Neural progenitor cell (in vitro differentiated cells): Measurements from ENCODE around the gene SCN7A. TPM values are rescaled to one million over a fixed set of nuclear protein-coding genes. Genes with fewer than 3 reads are reported as not detected.

Experiments
- DNase-seq: peaks from one replicate; pipeline ENCODE4 v3.0.0-alpha.2; 2016; ENCODE audit warnings: low spot score
- H2AFZ ChIP-seq: fragments of 200-600 bp; sonication (generic); replicated peaks from 2 replicates; pipeline ENCODE4 v1.6.1; 2016; ENCODE audit warnings: antibody characterized with exemption
- H3F3A ChIP-seq: fragments of 200-600 bp; sonication (generic); 2 replicates; pipeline ENCODE4 v1.6.1; 2016; ENCODE audit warnings: antibody characterized with exemption, low read depth
- H3K27ac ChIP-seq: fragments of 200-600 bp; sonication (generic); 2 replicates; pipeline ENCODE4 v1.5.1; 2016; ENCODE audit warnings: mild to moderate bottlenecking
- H3K27me3 ChIP-seq: fragments of 200-600 bp; sonication (generic); 2 replicates; pipeline ENCODE4 v1.6.1; 2016; ENCODE audit warnings: mild to moderate bottlenecking, moderate library complexity
- H3K36me3 ChIP-seq: fragments of 200-600 bp; sonication (generic); 2 replicates; pipeline ENCODE4 v1.5.1; 2016
- H3K4me1 ChIP-seq: fragments of 200-600 bp; sonication (generic); 2 replicates; pipeline ENCODE4 v1.6.1; 2016; ENCODE audit warnings: mixed run types
- H3K4me2 ChIP-seq: fragments of 200-600 bp; sonication (generic); 2 replicates; pipeline ENCODE4 v1.6.1; 2016
- H3K4me3 ChIP-seq: fragments of 200-600 bp; sonication (generic); 2 replicates; pipeline ENCODE4 v1.5.1; 2016
- H3K79me2 ChIP-seq: fragments of 200-600 bp; sonication (generic); 2 replicates; pipeline ENCODE4 v1.6.1; 2016; ENCODE audit warnings: low read depth
- H3K9ac ChIP-seq: fragments of 200-600 bp; sonication (generic); 2 replicates; pipeline ENCODE4 v1.6.1; 2016
- H3K9me3 ChIP-seq: fragments of 200-600 bp; sonication (generic); 2 replicates; pipeline ENCODE4 v1.5.1; 2016; ENCODE audit warnings: low read depth
- H4K20me1 ChIP-seq: fragments of 200-600 bp; sonication (generic); 2 replicates; pipeline ENCODE4 v1.6.1; 2016; ENCODE audit warnings: low read depth
- H3K27ac Mint-ChIP-seq: 3 replicates; pipeline ENCODE4 v1.8.0; 2021; ENCODE audit warnings: mixed read lengths
- H3K27me3 Mint-ChIP-seq: 2 replicates; pipeline ENCODE4 v1.8.0; 2022; ENCODE audit warnings: low read depth, mild to moderate bottlenecking, inconsistent platforms, moderate library complexity, mixed read lengths; ENCODE audit not compliant: insufficient read depth
- H3K36me3 Mint-ChIP-seq: 3 replicates; pipeline ENCODE4 v1.8.0; 2021; ENCODE audit warnings: mixed read lengths
- H3K4me1 Mint-ChIP-seq: 3 replicates; pipeline ENCODE4 v1.8.0; 2021; ENCODE audit warnings: mixed read lengths
- H3K4me3 Mint-ChIP-seq: 3 replicates; pipeline ENCODE4 v1.8.0; 2021; ENCODE audit warnings: mild to moderate bottlenecking, moderate library complexity, mixed read lengths
- H3K9me3 Mint-ChIP-seq: 3 replicates; pipeline ENCODE4 v1.8.0; 2020; ENCODE audit warnings: mixed read lengths
- EZH2 ChIP-seq: fragments of 200-600 bp; sonication (generic); IDR thresholded peaks from 2 replicates; pipeline ENCODE4 v1.6.1; 2017; ENCODE audit warnings: antibody characterized with exemption, mild to moderate bottlenecking, moderate library complexity
- EZH2phosphoT487 ChIP-seq: fragments of 200-600 bp; sonication (generic); IDR thresholded peaks from 2 replicates; pipeline ENCODE4 v1.6.1; 2017; ENCODE audit warnings: antibody characterized with exemption
- total RNA-seq: library from RNA; depleted of rRNA; stranded (reverse); fragments of >200 nt; gene quantifications from 2 replicates; pipeline ENCODE4 v1.2.3, GENCODE V29; 2015; ENCODE audit warnings: low replicate concordance
- TF ChIP-seq, protein P1 (sequence below): fragments of 200-600 bp; sonication (generic); IDR thresholded peaks from 2 replicates; pipeline ENCODE4 v1.5.1; 2017; ENCODE audit warnings: antibody characterized with exemption, mild to moderate bottlenecking

The SCN7A gene
- total RNA-seq, 1 donor from 2014 or later: 1.0 TPM

DNA sequence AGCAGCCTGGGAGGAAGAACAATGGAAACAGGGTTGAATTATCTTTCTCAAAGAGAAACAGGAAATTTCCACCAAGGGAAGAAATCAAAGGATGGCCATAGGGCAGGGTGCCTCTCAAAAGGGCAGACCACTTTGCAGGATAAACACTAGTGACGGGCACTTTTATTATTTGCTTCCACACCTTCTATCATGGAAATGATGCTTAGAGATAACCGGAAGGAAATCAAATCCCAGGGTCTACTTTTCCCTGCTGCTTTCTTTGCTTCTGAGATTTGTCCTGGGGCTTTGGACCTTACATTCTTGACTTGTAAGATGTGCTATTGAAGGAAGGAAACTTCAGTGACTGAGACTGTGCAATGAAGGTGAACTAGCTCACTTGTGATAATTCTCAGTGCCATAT lies 117.2 kb downstream of the SCN7A start:
- peak overlapping the region; percentile 94 for H3K4me3 Mint-ChIP-seq
- Histone ChIP-seq H3K4me2 (peak overlapping the region; percentile 87), H3K4me3 (peak overlapping the region; percentile 59), H3K27ac (no peak overlapping the region), H3K9ac (no peak overlapping the region), H4K20me1 (no peaks in the 10 kb centered on the region), H3K27me3 (peaks cover 60% of the 10 kb centered on the region), H3K36me3 (no peaks in the 10 kb centered on the region), H3K9me3 (no peaks in the 10 kb centered on the region), H3K4me1 (peaks cover 10% of the 10 kb centered on the region), H3K79me2 (no peaks in the 10 kb centered on the region), H2AFZ (no peak overlapping the region), H3F3A (peaks cover 22% of the 10 kb centered on the region)
- no peak overlapping the region for H3K27ac Mint-ChIP-seq
- TF ChIP-seq EZH2phosphoT487 (no peak), EZH2 (no peak)
- TF ChIP-seq, protein P1, sequence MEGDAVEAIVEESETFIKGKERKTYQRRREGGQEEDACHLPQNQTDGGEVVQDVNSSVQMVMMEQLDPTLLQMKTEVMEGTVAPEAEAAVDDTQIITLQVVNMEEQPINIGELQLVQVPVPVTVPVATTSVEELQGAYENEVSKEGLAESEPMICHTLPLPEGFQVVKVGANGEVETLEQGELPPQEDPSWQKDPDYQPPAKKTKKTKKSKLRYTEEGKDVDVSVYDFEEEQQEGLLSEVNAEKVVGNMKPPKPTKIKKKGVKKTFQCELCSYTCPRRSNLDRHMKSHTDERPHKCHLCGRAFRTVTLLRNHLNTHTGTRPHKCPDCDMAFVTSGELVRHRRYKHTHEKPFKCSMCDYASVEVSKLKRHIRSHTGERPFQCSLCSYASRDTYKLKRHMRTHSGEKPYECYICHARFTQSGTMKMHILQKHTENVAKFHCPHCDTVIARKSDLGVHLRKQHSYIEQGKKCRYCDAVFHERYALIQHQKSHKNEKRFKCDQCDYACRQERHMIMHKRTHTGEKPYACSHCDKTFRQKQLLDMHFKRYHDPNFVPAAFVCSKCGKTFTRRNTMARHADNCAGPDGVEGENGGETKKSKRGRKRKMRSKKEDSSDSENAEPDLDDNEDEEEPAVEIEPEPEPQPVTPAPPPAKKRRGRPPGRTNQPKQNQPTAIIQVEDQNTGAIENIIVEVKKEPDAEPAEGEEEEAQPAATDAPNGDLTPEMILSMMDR: no peak
- H3K36me3 Mint-ChIP-seq: no peaks in the 10 kb centered on the region
- peaks cover 18% of the 10 kb centered on the region for H3K27me3 Mint-ChIP-seq
- peaks cover 10% of the 10 kb centered on the region for H3K4me1 Mint-ChIP-seq
- DNase-seq: no peak
- H3K9me3 Mint-ChIP-seq: no peaks in the 10 kb centered on the region

DNA sequence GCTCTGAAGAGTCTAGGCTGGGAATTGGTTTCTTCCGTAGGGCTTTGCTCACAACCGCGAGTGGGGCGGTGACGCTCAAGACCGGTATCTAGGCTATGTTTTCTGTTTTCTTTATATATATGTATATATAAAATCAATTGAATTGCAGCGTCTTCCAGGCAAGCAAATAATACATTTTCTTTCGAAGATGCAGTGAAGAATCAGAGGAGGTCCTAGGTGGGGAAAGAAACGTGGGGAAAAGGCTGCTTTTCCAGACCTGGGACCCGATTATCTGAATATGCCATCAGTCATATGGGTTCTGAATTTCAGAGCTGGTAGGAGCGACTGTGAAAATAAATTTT lies 117.6 kb downstream of the SCN7A start:
- DNase-seq: no peak
- H2AFZ ChIP-seq: peak overlapping the region; percentile 59
- peaks cover 60% of the 10 kb centered on the region for H3K27me3 ChIP-seq
- peak overlapping the region; percentile 94 for H3K4me3 Mint-ChIP-seq
- peaks cover 18% of the 10 kb centered on the region for H3K27me3 Mint-ChIP-seq
- H3K4me1 Mint-ChIP-seq: peaks cover 10% of the 10 kb centered on the region
- no peak overlapping the region for H3K9ac ChIP-seq
- H3K9me3 Mint-ChIP-seq: no peaks in the 10 kb centered on the region
- H3K4me3 ChIP-seq: peak overlapping the region; percentile 59
- peak overlapping the region; percentile 87 for H3K4me2 ChIP-seq
- no peaks in the 10 kb centered on the region for H4K20me1 ChIP-seq
- H3K27ac Mint-ChIP-seq: no peak overlapping the region
- peaks cover 10% of the 10 kb centered on the region for H3K4me1 ChIP-seq
- H3F3A ChIP-seq: peaks cover 22% of the 10 kb centered on the region
- no peak overlapping the region for H3K27ac ChIP-seq
- TF ChIP-seq EZH2: peak; percentile 24
- TF ChIP-seq EZH2phosphoT487: peak; percentile 13
- TF ChIP-seq, protein P1: no peak
- H3K79me2 ChIP-seq: no peaks in the 10 kb centered on the region
- no peaks in the 10 kb centered on the region for H3K36me3 ChIP-seq
- H3K36me3 Mint-ChIP-seq: no peaks in the 10 kb centered on the region
- no peaks in the 10 kb centered on the region for H3K9me3 ChIP-seq

DNA sequence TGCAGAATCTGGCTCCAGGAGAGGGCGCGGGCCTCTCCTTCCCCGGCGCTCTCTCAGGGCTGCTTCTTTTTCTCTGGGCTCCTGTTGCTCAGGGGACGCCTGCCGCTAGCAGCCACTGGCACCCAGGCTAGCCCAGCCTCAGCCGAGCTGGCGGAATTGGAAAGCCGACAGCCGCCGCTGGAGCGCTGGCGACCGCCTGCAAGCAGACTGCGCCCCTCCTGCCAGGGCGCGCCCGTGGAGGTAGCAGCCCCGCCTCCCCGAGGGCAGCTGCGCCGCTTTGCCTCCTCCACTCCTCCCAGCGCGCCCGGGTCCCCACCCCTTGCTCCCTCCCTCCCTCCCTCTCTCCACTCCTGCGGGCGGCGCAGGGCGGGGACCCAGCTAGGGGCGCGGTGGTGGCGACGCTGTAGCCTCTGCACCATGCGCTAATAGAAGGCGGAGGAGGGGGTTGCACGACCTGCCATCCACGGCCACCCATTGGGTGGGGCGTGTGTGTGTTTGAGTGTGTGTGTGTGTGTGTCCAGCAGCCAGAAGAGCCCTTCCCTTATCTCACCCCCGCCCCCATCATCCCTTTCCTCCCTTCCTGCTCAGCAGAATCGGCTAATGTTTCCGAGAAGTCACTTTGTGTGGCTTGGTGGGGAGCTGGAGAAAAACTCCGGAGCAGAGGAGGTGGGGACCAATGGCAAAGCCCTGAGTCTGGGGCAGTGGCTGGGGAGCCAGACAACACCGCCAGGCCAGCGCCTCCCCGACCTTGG lies 118.1 kb downstream of the SCN7A start, which contains the start of gene SCN9A:
SCN9A (minus strand) TSS at position 209 of the 752 bp plus-strand sequence. CDS start 64,188 bp downstream, outside the sequence.
- no peak for TF ChIP-seq EZH2
- TF ChIP-seq EZH2phosphoT487: no peak
- TF ChIP-seq, protein P1: peak; percentile 15
- Mint-ChIP-seq H3K36me3 (no peaks in the 10 kb centered on the region), H3K27me3 (peaks cover 18% of the 10 kb centered on the region), H3K4me1 (peaks cover 10% of the 10 kb centered on the region), H3K9me3 (no peaks in the 10 kb centered on the region), H3K27ac (no peak within 1 kb of the TSS), H3K4me3 (peak within 1 kb of the TSS; percentile 94)
- no peaks in the 10 kb centered on the region for H4K20me1 ChIP-seq
- H3F3A ChIP-seq: peaks cover 22% of the 10 kb centered on the region
- H3K27ac ChIP-seq: no peak within 1 kb of the TSS
- H3K79me2 ChIP-seq: no peaks in the 10 kb centered on the region
- H2AFZ ChIP-seq: peak within 1 kb of the TSS; percentile 59
- H3K36me3 ChIP-seq: no peaks in the 10 kb centered on the region
- H3K4me1 ChIP-seq: peaks cover 10% of the 10 kb centered on the region
- no peak within 1 kb of the TSS for H3K9ac ChIP-seq
- H3K9me3 ChIP-seq: no peaks in the 10 kb centered on the region
- peak within 1 kb of the TSS; percentile 59 for H3K4me3 ChIP-seq
- peak within 1 kb of the TSS; percentile 87 for H3K4me2 ChIP-seq
- peaks cover 60% of the 10 kb centered on the region for H3K27me3 ChIP-seq
- DNase-seq: peak; percentile 94
